COLO668 (cell line): ENCODE results near the gene TRAPPC2L.
A peak's percentile ranks its signal among the peaks of the same experiment; 100 is the strongest.

ENCODE experiments used
- DNase-seq: peaks from one replicate; lab custom pipeline; 2025; ENCODE audit not compliant: unreplicated experiment; lab: John Stamatoyannopoulos, UW

The TRAPPC2L gene

DNA sequence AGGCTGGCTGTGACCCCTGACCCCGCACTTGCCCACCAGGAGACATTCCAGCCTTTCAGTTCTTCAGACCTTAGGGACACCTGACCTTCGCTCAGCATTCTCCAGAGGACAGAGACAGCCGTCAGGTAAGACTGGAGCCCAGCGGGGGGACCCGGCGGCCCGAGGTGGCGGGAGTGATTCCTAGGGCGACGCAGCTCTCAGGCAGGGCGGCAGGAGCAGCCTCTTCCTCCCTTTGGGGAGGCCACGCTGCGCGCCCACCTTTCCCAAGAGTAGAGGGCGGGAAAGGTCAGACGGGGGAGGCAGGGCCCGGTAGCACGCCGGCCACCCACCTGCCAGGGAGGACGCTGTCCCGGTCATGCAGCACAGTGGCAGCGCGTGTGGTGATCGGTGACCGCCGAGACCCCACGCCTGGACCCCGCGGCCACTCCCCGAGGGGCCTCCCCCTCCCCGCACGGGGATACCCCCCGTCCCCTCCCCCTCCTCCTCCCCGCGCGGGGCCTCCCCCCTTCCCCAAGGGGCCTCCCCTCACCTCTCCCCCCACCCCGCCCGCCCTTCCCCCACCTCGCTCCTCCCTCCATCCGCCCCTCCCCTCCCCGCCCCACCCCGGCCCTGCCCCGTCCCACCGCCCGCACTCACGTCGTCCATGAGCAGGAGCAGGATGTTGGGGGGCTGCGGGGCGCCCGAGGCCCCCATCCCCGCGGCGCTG lies 652 bp upstream of the TRAPPC2L start:
- DNase-seq = peak; percentile 31

DNA sequence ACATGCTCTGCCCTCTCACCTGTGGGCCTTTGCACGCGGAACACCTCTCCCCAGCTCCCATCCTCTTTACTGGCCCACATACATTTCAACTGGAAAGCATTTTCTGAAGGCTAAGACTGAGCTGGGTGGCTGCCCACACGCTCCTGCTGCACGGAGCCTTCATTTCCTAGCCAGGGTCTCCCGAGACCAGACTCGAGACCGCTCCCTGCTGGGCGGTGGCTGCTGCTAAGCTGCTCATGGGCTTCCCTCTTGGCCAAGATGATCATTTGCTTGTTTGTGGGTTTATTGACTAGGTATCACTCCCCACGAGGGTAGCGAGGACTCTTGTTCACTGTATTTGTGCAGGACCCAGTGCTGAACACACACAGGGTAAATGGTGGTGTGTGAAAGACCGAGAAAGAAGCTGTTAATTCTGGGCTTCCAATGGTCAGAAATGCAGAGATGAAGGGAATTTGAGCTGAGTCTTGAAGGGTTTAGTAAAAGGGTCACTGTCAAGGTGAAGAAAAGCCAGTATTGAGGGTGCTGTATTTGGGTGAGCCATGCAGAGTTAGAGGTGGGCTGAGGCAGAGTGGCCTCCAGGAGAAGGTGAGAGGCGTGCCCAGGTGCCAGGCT lies 907 bp downstream of the TRAPPC2L start:
- peak; percentile 75 for DNase-seq

DNA sequence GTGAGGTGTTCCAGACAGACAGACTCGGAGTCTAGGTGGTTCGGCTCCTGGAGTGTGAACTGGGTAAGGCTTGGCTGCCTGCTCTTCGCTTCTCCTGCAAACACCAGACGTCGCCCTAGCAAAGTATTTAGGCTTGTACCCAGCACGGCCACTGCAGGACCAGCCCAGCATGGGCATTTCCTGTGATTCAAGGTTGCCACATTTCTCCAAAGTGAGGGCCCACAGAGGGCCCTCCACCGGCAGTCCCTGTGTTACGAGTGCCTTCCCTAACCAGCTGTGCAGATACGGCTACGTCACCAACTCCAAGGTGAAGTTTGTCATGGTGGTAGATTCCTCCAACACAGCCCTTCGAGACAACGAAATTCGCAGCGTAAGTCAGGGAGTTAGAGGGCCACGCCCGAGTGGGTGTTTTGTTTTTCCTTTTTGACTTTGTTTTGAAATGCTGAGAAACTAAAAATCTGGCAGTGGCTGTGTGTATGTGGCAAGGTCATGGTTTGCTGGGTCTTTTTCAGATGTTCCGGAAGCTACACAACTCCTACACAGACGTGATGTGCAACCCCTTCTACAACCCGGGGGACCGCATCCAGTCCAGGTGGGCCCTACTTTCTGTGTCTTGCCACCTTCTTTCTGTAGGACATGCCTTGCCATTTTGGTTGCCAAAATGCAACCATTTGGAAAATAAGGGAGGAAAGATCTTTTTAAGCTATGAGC lies 2.6 kb downstream of the TRAPPC2L start:
- DNase-seq = no peak

DNA sequence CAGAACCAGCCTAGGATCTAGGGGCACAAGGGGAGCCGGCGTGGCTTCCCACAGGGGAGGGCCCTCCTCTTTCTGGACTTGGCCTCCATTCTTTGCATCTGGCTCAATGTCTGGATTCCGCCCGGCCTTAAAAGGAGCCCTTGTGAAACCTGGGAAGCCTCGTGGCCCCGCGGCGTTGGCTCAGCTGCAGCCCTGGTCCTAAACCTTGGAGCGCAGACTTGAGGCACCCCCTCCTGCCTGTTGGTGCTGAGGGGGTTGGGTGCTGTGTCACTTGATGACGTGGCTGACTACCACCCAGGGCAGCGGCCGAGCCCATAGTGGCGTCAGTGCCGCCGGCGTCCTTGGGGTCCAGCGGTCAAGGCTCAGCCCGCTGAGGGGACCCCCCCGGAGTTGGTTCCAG lies 4.4 kb downstream of the TRAPPC2L start:
- DNase-seq = no peak

DNA sequence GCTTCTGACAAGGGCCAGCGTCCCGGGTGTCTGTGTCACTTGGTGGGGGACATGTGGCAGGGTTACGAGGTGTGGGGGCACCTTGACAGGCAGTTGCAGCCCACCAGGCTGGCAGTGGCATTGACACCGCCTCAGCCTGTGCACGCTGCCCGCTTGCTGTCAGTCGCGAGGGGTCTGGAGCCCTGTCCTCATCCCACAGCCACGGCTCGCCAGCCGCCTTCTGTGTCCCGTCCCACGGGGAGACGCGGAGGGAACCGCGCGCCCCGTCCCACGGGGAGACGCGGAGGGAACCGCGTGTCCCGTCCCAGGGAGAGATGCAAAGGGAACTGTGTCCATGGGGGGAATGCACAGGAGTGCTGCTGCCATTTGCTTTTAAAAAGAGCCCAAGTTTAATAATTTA lies 6.0 kb downstream of the TRAPPC2L start:
- no peak for DNase-seq

DNA sequence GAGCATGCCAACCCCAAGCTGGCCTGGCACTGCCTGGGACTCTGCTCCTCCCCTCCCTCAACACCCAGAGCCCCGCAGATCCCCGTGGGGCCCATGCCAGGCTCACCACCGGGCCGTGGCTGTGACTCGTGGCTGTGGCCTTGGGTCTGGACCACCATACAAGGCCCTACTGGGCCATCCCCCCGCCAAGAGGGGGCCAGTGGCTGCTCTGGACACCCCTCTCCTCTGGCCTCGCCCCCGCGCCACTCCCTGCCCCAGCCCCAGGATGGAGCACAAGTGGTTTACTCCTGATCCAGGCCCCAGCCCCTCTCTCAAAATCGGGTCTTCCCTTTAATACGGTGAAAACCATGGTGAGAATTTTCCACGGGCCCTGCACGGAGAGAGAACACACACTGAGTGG lies 6.5 kb downstream of the TRAPPC2L start:
- DNase-seq = no peak

DNA sequence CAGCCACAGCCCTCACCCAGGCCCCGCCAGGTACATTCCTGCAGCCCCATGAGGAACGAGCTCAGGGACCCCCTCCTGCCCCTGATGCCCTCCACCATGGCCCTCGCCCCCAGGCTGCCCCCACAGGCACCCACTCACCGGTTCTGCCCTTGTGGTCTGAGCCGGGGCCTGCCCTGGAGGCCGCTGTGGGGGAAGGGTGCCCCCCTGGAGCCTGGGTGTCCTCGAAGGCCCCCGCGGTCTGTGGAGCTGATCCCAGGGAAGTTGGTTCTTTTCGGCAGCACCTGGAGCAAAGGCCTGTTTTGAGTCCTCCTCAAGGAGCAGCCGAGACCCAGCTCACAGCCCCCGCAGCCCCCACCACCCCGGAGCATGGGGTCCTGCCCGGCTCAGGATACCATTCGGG lies 7.2 kb downstream of the TRAPPC2L start:
- no peak for DNase-seq

DNA sequence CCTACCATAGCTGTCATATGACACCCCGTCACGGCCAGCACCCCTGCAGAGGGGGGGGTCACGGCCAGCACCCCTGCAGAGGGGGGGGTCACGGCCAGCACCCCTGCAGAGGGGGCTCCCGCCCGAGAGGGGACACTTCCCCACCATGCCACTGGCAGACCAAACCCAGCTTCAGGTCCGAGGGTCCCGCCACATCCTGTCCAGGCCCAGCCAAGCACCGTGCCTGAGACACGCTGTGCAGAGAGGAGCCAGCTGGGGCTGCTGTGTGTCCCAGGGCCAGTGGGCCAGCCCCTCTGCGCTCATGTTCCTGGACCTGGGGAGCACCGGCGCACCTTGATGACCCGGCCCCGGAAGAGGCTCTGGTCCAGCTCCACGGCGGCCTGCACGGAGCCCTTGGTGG lies 7.6 kb downstream of the TRAPPC2L start:
- DNase-seq = no peak

DNA sequence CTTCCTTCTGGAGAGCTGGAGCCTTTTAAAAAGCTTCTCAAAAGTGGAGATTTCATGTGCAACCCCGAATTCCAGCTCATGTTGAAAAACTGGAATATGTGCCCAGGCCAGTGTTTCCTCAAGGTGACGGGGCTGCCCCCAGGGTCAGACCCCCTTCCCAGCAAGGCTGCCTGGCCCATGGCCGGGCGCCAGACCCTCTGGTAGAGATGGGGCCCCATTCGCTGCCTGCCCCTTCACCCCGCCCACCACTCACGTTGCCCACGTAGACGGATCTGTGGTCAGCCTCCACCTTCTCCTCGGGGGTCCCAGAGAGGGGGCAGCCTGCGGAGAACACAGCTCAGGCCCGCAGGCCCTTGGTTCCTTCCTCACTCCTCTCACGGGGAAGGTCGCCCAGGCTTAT lies 8.4 kb downstream of the TRAPPC2L start:
- no peak for DNase-seq

DNA sequence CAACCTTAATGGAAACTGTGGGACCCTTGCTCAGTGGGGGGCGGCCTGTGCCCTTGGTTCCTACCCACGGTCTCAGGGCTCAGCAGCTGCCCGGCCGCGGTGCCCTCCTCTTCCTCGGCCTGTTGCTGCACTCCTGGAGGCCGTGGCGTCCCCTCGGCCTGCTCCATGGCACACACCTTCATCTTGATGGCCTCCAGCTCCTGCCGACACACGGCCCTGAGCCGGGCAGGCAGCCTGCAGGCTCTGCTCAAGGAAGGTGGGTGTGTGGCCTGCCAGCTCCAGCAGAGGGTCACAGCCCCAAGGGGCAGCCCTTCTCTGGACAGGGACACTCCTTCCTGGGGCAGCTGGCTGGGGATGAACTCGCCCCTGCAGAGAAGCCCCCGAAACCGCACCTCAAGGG lies 8.8 kb downstream of the TRAPPC2L start:
- no peak for DNase-seq

DNA sequence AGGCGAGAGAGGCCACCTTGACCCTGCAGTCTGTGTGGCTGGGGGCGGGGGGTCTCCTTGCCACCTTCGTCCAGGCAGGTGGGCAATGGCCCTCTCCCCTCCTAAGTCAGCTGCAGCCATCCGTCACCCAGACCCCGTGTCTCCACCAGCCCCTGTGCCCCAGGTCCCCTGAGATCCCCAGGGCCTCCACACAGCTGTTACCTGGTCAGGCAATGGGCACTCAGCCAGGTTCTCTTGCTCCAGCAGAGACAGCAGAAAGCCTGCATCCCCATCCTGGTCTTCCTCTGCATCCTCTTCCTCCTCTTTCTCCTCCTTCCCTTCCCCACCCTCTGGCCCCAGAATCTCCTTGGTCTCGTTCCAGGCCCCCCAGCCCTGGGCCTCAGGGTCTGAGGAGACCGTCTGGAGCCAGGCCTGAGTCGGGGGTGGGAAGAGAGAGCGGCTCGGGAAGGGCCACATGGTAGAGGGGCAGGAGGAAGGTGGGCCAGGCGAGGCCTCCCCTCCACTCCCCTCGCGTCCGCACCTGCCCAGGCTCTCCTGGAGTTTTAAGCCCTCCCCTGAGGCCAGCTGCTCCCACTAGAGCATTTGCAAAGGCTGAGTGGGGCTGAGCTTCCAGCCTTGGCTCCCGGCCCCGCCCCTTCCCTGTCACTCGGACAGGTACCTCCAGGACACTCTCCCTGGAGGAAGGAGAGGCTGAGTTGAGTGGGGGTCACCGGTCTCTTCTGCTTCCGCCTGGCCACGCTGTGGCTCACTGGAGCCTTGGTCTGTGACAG lies 9.4 kb downstream of the TRAPPC2L start, which contains the start of gene PABPN1L:
Gene PABPN1L (minus strand): TSS at position 510 of the 770 bp plus-strand sequence. CDS start 54 bp downstream, at position 456.
- DNase-seq = peak; percentile 54

DNA sequence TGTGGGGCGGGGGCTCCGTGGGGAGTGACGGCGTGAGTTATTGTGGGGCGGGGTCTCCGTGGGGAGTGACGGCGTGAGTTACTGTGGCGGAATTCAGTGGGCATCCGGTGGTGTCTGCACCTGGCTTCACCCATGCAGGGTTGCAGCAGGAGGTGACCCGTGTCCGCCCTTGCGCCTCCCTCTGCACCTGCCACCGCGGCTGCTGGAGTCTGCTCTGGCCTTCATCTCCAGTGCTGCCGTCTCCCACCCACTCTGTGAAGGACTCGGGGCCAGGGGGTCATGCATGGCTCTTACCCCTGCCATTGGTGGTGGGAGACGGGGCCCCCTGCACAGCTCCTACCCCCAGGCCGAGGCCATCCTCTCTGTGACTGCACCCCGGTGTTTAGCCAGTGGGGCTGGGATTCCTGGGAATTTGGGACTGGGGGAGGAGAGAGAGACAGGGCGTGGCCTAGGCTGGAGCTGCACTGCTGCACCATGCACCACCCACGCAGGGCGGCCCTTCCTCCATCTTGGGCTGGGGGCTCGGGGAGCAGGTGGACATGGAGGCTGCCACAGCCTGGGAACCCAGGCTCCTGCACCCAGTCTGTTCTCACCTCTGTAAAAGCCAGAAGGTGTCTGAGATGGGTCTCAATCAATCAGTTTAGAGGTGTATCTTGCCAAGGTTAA lies 10.8 kb downstream of the TRAPPC2L start:
- peak; percentile 60 for DNase-seq

DNA sequence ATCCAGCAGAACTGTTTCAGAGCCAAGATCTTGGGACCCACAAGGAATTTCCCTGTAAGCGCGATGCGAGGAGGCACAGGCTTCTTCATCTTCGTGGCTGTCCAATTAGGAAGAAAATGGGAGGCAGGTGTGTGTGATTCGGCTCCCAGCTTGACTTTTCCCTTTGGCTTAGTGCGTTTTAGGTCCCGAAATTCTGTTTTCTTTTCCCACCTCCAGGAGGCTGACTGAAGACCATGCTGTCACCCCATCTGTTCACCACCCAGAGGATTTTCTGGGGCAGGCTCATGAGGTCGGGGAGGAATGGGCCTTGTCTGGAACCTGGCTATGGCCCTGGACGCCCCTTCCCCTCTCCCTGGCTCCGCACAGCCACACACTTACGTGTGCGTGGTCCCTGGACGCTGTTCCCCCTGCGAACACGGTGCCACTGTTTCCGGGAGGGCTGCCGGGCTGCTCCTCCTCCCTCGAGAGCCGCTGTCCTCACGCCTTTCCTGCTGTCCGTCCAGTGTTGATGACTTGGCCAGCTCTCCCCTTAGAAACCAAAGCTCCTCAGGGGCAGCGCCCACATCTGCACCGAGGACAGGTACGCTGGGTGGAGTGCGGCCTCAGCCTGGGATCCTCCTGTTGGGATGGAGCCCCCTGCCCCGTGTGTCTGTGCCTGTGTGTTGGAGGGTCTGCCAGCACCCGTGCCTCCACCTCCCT lies 12.2 kb downstream of the TRAPPC2L start:
- DNase-seq = no peak

DNA sequence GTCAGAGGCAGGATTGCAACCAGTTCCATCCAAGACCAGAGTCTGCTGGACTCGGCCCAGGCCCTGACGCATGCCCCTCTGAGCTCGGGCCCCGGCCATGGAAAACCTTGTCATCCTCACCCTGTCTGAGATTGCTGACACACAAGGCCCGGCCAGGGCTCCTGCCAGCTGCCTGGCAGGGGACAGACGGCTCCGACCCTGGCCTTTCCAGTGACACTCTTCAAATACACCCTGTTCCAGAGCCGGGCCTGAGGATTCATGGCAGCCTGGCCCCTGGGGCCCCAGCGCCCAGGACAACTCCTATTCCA lies 12.7 kb downstream of the TRAPPC2L start:
- peak; percentile 13 for DNase-seq

DNA sequence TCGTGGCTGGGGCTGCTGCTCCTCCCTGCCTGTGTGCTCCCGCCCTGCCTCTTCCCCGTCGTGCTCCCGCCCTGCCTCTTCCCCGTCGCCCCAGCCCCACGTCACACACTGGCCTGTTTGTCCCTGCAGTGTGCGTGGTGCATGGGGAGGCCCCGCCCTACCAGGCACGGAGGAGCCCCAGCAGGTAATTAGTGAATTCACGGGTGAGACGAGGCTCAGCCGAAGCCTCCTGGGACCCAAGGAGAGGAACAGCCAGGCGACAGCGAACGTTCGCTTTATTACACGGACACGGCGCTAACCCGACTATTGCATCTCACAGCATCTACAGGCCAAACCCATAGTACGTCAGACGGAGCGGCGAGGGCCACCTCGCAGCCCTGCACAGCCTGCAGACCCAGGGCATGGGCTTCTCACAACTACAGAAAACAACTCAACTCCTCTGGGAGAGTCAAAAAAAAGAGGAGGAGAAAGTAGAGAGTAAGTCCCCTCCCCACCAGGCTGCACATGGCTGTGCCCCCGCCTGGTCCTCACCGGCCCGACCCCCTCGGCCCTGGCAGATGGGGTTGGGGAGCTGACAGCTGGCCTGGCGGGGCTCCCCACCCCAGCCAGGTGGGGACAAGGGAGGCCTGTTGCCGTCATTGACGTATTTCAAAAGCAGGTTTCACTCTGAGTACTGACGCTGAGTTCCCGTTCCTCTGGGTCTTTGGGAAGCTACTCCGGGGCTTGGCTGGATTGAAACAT lies 13.9 kb downstream of the TRAPPC2L start:
- peak; percentile 77 for DNase-seq

DNA sequence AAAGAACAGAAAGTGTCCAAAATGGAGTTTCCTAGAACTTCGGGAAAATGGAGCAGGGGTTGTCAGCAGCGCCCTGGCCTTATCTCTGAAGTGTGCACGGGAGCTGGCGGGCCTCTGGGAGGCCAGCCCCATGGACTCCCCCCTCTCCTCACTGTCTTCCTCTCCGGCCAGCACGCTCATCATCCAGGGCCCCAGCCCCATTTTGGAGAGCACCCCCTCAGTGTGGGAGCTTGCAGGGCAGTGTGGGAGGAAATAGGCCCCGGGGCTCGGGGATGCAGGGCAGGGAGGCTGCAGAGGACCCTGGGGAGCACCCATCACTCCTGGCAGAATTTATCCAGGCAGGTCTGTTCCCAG lies 14.4 kb downstream of the TRAPPC2L start:
- DNase-seq = no peak

DNA sequence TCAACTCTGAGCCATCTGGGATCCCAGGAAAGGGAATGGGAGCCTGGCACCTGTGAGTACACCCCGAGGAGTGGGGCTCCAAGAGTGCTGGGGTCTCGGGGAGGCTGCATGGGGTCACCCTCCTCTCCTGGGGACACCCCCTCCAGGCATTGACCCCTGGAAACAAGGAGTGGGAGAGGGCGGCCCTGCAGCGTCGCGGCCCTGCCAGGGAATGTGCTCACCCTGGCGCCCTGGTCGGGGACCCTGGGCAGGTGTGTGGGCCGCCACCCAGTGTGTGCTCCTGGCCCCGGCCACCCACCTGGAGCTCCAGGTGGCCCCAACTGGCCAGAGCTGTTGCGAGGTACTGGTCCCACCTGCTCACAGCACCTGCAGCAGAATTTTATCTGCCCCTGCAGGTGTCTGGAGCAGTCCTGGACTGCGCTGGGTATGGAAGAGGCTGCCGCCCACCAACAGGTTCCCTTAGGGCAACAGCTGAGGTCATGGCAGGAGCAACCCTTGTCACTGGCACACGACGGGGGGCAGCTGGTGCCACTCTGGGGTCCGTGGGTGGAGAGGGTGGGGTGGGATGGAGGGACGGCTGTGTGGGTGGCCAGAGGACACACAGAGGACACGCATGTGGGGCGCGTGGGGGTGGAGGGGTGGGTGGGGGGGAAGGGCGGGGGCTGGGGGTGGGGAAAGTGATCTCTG lies 14.9 kb downstream of the TRAPPC2L start:
- peak; percentile 87 for DNase-seq

DNA sequence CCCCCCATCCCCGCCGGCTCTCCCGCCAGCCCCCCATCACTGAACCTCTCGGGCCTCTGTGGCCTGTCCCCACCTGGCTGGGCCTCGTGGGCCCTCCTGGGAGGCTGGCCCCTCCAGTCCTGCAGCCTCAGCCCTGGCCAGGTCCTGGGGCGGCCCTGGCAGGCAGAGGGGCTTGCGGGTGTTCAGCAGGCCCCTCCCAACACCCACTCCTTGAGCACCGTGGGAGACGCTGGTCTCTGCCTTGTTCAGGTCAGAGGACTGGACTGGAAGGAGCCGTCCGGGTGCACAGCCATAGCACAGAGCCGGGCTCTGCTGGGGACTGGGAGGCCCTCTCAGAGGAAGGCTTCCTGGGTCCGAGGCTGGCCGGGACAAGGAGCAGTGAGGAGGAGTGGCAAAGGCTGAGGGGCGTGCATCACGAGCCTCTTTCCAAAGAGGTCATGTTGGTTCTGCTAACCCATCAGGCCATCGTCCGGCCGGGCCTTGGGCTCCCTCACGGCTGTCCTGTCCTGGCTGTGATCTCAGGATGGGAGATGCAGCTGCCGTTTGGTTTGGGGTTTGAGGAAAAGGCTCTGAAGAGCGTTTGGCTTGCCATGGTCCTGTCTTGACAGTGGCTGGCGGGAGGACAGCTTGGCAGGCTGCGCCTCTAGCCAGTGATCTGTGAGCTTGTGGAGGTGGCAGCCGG lies 15.9 kb downstream of the TRAPPC2L start:
- DNase-seq = no peak
